ENCODE results near the gene MMP21. TPM values are rescaled to one million over a fixed set of nuclear protein-coding genes. Genes with fewer than 3 reads are reported as not detected.

MMP21 gene
- polyA plus RNA-seq, 1 donor from 2014 or later: not detected

GRCh38 chr10:125770844-125771243 lies 4.8 kb downstream of the MMP21 start:
- Histone ChIP-seq H3K27ac (ENCODE audit: low read length) (no peak overlapping the region), H3K79me2 (replicated peaks; ENCODE audit: insufficient read depth, low read length) (no peaks in the 10 kb centered on the region), H3K4me3 (ENCODE audit: low read length) (no peak overlapping the region), H3K4me2 (ENCODE audit: low read length) (no peak overlapping the region), H2AFZ (ENCODE audit: low read depth, low read length) (no peak overlapping the region), H3K36me3 (ENCODE audit: insufficient read depth, low read length) (no peaks in the 10 kb centered on the region), H3K9me3 (ENCODE audit: low read length) (no peaks in the 10 kb centered on the region), H3F3A (ENCODE audit: insufficient read depth, low read length, poor library complexity, severe bottlenecking) (no peaks in the 10 kb centered on the region), H3K27me3 (ENCODE audit: insufficient read depth, low read depth, low read length) (no peaks in the 10 kb centered on the region), H3K9me2 (ENCODE audit: insufficient read depth, low read length) (no peaks in the 10 kb centered on the region), H3K9ac (ENCODE audit: low read length) (no peak overlapping the region), H4K20me1 (ENCODE audit: insufficient read depth) (no peaks in the 10 kb centered on the region)
- TF ChIP-seq POLR2AphosphoS5 (IDR thresholded peaks at IDR 0.05) (no peak), EP300 (conservative IDR thresholded peaks at IDR 0.05; ENCODE audit: poor library complexity, severe bottlenecking) (no peak), REST (IDR thresholded peaks at IDR 0.05; ENCODE audit: borderline replicate concordance) (no peak)

- H3K9me2 ChIP-seq (ENCODE audit: insufficient read depth, low read length): no peaks in the 10 kb centered on the region
- no peaks in the 10 kb centered on the region for H3K79me2 ChIP-seq (replicated peaks; ENCODE audit: insufficient read depth, low read length)
- peaks cover 10% of the 10 kb centered on the region for H3K36me3 ChIP-seq (ENCODE audit: insufficient read depth, low read length)
- H2AFZ ChIP-seq (ENCODE audit: low read depth, low read length): no peak overlapping the region
- H3K4me3 ChIP-seq (ENCODE audit: low read length): no peak overlapping the region
- no peaks in the 10 kb centered on the region for H3F3A ChIP-seq (ENCODE audit: insufficient read depth, low read length, poor library complexity, severe bottlenecking)
- H3K9ac ChIP-seq (ENCODE audit: low read length): no peak overlapping the region
- no peaks in the 10 kb centered on the region for H3K9me3 ChIP-seq (ENCODE audit: low read length)
- no peak overlapping the region for H3K27ac ChIP-seq (ENCODE audit: low read length)
- no peaks in the 10 kb centered on the region for H4K20me1 ChIP-seq (ENCODE audit: insufficient read depth)
- TF ChIP-seq EP300 (conservative IDR thresholded peaks at IDR 0.05; ENCODE audit: poor library complexity, severe bottlenecking) (no peak), EZH2 (IDR thresholded peaks at IDR 0.05; ENCODE audit: borderline replicate concordance, insufficient read depth, low read length, poor library complexity, severe bottlenecking) (no peak), TAF1 (IDR thresholded peaks at IDR 0.05; ENCODE audit: low read depth) (no peak), RAD21 (conservative IDR thresholded peaks at IDR 0.05) (no peak), POLR2AphosphoS5 (IDR thresholded peaks at IDR 0.05) (no peak), CTCF (IDR thresholded peaks at IDR 0.05; ENCODE audit: poor library complexity, severe bottlenecking) (no peak), REST (IDR thresholded peaks at IDR 0.05; ENCODE audit: borderline replicate concordance) (no peak), MXI1 (conservative IDR thresholded peaks at IDR 0.05; ENCODE audit: poor library complexity, severe bottlenecking) (no peak), SMC3 (conservative IDR thresholded peaks at IDR 0.05; ENCODE audit: poor library complexity) (no peak)
- no peaks in the 10 kb centered on the region for H3K27me3 ChIP-seq (ENCODE audit: insufficient read depth, low read depth, low read length)
- H3K4me2 ChIP-seq (ENCODE audit: low read length): no peak overlapping the region
Observed at GRCh38 chr10:125769175-125769574, 6.4 kb downstream of the MMP21 start.

Data from neural cell (in vitro differentiated cells).